ENCODE results near the gene CPSF4. TPM values are rescaled to one million over a fixed set of nuclear protein-coding genes. Genes with fewer than 3 reads are reported as not detected.

Gene CPSF4
- polyA plus RNA-seq (ENCODE audit: insufficient read length in 4 of 4), result 10 to 100 TPM; 24.0 to 42.7 (median 29.2) TPM

DNA sequence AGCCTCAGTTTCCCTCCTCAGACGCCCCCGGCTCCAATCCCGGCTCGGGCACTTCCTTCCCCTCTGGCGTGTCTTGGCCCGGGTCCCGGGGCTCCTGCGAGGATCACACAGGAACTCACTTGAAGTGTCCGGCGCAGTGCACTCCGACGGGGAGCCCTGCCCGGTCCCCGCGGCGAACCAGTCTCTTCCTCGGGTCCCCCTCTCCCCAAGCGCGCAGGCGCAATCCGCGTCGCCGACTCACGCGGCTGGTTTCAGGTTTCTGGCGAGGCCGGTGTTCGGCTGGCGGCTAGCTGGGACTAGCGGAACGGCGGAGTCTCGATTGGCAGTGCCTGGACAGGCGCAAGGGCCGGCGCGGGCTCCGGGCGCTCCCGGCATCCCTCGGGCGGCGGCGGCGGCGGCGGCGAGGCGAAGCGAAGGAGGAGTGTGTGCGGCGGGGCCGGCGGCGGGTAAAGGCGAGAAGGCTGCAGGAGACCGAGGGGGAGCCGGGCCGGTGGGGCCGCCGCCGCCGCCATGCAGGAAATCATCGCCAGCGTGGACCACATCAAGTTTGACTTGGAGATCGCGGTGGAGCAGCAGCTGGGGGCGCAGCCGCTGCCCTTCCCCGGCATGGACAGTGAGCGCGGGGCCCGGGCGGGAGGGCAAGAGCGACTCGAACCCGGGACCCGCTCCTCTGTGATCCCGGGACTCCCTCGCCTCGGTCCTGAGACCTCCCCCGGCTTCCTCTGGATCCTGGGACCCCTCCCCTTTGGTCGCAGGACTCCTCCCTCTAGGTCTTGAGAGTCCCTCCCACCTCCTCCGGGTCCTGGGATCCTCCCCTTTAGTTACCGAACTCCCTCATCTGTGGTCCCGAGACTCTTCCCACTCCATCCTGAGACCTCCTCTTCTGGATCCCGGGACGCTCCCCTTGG, at the start of gene CPSF4, which contains the start of gene PTCD1:
CPSF4 (plus strand) TSS at position 371 of the 908 bp plus-strand sequence; CDS start at position 511, 140 bp downstream.
PTCD1 (minus strand) TSS at position 226 of the 908 bp plus-strand sequence. CDS start 3,556 bp downstream, outside the sequence.
- DNase-seq (ENCODE audit: low read depth in 4 of 4, low spot score in 3 of 4), result peak; percentile 80 to 91 (median 85)

DNA sequence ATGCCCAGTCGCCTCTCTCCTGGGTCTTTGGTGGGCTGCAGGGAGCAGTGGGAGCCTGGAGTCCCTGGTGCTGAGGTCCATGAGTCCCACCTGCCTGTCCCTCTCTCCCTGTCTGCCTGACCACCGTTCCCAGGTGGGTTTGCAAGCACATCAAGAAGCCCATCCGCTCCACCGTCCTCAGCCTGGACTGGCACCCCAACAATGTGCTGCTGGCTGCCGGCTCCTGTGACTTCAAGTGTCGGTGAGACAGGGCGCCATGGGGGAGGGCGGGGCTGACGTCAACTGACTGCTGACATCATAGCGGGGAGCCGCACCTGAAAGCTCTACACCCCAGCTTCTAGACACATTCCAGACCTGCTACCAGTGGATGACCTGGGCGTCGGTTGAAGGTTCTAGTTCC, 49.0 kb upstream of the CPSF4 start:
- DNase-seq (ENCODE audit: low read depth in 4 of 4, low spot score in 3 of 4), result no peak

DNA sequence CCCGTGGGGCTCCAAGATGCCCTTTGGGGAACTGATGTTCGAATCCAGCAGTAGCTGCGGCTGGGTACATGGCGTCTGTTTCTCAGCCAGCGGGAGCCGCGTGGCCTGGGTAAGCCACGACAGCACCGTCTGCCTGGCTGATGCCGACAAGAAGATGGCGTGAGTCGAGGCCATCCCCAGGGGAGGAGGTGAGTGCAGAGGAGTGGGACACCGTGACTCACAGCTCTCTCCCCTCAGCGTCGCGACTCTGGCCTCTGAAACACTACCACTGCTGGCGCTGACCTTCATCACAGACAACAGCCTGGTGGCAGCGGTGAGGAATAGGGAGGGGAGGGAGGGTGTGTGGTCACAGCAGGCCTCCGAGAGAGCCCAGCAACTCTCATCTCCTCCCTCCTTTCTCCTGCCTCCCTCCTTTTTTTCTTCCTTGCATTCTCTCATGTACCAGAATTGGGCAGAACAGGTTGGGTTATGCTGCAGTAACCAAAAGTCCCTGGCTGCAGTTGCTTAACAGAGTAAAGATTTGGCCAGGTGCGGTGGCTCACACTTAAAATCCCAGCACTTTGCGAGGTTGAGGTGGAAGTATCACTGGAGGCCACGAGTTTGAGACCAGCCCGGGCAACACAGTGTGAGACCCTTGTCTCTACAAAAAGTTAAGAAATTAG, 47.7 kb upstream of the CPSF4 start:
- no peak for DNase-seq (ENCODE audit: low read depth in 4 of 4, low spot score in 3 of 4)

DNA sequence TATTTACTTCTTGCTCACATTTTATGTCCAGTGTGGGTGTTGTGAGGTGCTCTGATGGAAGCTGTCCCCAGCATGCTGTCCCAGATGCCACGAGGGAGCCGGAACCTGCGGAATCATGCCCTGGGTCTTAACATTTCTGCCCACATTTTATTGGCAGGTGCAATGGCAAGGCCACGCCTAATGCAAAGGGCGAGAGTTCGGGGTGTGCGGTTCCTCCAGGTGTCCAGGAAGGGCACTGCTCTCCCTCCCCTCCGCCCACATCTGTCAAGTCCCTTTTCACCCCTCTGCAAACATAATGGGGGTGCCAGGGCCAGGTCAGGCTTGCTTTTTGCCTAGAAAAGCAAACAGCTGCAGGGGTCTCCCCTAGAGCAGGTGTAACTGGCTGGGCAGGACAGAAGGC, 46.7 kb upstream of the CPSF4 start:
- no peak for DNase-seq (ENCODE audit: low read depth in 4 of 4, low spot score in 3 of 4)

DNA sequence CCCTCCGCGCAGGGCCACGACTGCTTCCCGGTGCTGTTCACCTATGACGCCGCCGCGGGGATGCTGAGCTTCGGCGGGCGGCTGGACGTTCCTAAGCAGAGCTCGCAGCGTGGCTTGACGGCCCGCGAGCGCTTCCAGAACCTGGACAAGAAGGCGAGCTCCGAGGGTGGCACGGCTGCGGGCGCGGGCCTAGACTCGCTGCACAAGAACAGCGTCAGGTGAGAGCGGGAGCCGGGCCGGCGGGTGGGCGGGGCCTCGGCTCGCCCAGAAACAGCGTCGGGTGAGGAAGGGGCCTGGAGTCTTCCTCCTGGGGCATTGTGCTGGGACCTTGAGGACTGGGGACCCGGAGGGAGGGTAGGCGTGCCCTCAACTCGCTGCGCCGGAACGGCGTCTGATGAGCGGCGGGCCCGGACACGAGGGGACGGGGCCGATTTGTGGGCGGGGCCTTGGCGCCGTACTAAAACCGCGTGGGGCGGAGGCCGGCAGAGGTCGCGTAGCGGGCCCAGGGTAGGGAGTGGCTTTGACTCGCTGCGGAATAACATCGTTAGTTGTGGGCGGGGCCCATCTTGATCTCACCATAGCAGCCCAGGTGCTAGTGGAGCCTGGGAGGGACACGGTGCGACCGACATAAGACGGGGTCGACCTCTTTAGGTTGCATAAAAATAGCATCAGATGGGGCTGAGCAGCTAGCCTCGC, 45.9 kb upstream of the CPSF4 start:
- DNase-seq (ENCODE audit: low read depth in 4 of 4, low spot score in 3 of 4), result no peak

DNA sequence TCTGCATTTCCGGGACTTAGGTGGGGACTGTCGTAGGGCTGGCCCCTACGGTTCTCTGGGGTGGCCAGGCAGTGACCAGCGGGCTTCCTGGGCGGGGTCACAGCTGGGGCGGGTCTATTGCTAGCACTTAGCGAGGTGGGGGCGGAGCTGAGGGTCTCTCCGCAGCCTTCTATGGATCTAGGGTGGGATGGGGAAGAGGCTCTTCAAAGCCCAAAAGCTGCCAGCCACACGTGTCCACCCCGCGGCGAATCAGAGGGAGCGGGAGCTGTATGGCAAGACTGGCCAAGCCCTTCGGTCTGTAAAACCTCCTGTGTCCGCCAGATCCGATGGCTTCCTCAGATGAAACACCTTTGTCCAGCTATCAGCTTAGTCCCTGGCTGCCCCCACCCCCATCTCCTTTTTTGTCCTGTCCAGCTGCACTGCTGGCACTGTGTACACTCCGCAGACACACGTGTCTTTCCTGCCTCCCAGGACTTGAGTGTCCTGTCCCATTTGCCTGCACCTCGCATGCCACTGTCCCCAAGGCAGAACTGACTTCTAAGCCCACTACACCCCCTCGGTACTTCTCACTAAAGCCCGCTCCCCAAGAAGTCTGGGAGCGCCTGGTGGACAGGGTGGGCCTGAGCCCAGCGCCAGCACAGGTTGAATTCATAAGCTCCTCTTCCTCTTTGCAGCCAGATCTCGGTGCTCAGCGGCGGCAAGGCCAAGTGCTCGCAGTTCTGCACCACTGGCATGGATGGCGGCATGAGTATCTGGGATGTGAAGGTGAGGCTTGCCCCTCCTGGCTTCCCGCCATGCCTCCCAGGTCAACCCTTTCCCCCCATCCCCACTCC, 45.2 kb upstream of the CPSF4 start:
- no peak for DNase-seq (ENCODE audit: low read depth in 4 of 4, low spot score in 3 of 4)

DNA sequence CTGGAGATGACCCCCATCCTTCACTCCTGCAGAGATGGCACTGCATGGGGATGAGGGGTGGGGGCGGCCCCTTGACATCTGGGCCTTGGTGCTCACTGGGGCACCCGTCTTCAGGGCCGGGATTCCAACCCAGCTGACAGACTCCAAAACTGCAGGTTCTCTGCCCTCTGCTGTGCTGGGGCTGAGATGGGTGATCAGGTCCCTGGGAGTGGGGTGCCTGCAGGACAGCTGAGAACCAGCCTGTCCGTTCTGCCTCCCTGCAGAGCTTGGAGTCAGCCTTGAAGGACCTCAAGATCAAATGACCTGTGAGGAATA, 44.6 kb upstream of the CPSF4 start:
- no peak for DNase-seq (ENCODE audit: low read depth in 4 of 4, low spot score in 3 of 4)

DNA sequence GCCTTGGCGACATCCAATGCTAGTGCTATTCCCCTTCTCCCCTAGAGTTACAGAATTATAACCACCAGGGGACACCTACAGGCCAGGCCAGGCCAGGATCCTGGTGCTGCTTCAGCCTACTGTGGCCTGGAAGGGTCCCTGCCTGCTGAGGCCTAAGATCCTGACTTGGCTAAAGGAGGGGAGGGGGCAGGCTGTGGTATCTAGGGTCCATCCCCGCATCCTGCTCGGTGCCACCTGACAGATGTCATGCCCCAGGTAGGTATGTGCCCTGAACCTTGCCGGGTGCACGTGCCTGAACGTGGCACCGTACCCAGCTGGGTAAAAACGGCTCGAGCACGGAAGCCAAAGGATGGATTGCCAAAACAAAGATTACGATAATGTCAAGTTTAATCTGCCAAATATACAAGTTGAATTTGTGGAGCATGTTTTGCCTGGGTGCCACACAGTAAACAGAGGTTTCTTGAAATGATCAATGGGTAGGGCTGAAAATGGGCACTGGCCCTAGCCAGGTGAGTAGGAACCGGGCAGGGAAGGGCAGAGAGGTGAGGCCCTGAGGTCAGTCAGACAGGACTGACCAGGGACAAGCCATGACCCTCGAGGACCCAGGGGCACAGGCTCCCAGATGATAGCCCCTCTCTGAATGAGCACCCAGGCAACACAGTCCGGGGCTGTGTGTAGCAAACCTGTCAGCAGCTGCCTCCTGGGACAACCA, 43.0 kb upstream of the CPSF4 start:
- DNase-seq (ENCODE audit: low read depth in 4 of 4, low spot score in 3 of 4), result no peak

DNA sequence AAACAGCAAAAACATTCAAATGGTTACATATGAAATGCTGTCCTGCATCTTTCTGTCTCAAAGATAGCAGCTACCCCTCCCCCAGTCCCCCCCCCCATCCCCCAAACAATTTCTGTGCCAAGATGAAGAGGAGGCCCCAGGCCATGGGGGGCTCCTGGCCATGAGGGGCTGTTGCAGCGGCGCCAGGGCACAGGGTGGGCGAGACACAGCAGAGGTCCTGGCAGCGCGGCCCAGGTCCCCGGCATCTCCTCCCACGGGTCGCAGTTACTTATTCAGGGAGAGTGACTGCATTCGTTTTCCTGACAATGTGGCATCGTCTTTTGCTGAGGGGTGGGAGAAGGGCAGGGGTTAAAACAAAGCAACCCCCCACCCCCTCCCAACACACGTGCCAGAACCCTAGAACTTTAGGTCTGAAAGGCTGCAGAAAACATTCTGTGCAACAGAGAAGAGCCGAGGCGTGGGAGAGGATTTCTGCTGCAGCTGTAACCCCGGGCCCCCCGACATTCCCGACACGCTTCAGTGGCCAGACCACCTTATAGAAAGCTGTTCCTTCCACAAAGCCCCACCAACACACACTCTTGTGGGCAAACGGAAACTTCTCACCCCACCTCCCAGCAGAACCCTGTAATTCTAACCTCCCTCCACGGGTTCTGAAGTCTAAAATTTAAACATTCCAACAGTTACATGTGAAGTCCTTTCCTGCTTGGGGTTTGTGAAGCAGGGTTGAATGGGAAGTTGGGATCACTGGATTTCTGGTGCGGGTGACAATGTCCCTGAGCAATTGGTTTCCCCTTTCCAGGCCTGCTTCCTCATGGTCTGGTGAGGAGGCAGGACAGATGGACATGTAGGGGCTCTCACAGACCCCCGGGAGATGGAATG, 42.1 kb upstream of the CPSF4 start:
- no peak for DNase-seq (ENCODE audit: low read depth in 4 of 4, low spot score in 3 of 4)

DNA sequence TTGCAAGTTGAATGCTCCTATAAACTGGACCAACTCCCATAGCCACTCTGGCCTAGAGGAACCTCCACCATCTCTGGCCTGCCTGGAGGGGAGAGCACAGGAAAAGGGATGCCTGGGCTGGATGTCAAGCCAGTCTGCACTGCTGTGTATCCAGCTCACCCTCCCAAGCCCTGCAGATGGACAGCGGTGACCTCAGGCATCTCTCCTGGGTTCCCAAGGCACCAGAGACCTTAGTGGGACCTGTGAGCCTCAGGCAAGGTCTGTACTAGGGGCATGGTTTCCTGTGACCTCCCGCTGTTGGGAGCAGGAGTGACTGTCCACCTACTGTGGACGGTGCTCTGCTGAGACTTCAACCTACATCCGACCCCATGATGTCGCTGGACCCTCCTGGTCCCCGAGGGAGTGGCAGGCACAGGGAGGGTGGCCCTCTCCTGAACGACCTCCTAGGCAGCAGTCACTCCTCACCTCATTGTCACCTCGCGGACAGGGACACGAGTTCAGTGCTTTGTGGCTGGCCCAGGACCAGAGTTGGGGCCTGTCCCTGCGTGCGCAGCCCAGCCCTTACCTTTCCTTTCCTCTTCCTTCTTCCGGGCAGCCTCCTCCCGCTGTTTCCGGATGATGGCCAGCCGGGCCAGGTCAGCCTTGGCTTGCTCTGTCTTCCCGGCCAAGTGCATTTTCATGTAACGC, 41.3 kb upstream of the CPSF4 start:
- DNase-seq (ENCODE audit: low read depth in 4 of 4, low spot score in 3 of 4), result no peak

DNA sequence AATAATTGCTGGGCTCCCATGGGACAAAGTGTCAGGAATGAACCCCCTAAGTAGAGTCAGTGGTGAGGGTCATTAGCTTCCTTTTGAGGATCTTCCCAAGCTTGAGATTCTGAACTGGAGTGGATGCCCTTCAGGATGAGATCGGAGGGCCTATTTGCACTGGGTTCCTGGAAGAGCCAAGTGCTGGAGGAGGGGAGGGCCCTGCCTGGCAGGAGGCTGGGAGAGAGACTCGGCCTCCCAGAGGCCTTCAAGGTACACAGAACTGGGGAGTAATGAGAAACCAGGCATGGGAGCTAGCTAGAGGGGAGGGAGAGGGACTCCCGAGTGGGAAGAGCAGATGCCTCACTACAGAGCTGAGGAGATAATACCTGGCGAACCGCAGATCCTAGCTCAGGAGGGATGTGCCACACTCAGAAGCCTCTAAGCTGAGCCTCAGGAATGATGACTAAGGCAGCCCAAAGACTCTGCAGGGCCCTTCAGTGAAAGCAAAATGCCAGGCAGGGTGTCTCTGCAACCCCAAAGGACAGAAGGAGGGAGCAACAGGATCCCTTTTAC, 39.8 kb upstream of the CPSF4 start:
- DNase-seq (ENCODE audit: low read depth in 4 of 4, low spot score in 3 of 4), result no peak

DNA sequence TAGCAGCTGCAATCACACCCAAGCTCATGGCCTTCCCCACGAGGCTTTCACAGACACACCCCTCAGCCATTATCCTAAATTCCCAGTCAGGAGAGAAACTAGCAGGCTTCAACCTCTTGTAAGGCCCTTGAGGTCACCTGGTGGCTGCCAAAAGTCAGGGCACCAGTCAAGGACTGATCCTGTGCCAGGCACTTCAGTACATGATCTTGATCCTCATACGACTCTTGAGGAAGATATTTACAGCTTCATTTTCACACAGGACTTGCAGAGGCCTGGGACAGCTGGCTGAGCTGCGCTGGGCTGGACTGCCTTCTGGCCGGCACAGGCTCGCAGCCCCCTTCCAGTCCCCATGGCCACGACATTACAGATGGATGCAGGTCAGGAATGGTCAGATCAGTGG, 39.1 kb upstream of the CPSF4 start:
- no peak for DNase-seq (ENCODE audit: low read depth in 4 of 4, low spot score in 3 of 4)

DNA sequence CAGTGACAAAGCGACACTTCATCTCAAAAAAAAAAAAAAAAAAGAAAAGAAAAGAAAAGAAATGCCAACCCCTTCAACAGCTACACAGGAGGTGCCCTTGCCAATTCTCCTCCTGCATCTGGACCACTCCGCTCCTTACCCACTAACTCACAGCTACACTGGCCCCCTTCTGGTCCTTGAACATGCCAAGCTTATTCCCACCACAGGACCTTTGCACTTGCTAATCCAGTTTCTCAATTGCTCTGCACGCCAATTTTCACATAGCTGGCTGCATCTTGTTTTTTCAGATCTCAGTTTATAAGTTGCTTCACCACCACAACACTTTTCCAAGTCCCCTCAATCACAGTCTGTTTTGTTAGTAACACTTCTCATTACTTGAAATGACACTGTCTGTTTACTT, 35.9 kb upstream of the CPSF4 start:
- DNase-seq (ENCODE audit: low read depth in 4 of 4, low spot score in 3 of 4), result no peak

DNA sequence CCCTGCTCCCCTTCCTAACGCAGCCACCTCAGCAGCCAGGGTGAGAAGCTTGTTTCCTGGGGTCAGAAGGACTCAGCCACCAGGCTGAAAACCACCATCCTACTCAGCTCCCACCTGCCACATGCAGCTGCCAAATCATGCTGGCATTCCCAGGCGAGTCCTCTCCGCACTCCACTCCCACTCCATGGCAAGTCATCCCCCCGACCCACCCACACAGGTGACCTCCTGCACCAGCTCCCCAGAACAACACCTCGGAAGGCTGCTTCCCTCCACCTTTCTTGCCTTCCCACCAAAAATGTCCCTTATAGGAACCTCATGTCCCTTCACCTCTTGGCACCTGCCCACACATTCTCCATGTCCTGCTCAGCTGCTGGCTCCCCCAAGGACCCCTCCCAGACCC, 35.0 kb upstream of the CPSF4 start:
- no peak for DNase-seq (ENCODE audit: low read depth in 4 of 4, low spot score in 3 of 4)

DNA sequence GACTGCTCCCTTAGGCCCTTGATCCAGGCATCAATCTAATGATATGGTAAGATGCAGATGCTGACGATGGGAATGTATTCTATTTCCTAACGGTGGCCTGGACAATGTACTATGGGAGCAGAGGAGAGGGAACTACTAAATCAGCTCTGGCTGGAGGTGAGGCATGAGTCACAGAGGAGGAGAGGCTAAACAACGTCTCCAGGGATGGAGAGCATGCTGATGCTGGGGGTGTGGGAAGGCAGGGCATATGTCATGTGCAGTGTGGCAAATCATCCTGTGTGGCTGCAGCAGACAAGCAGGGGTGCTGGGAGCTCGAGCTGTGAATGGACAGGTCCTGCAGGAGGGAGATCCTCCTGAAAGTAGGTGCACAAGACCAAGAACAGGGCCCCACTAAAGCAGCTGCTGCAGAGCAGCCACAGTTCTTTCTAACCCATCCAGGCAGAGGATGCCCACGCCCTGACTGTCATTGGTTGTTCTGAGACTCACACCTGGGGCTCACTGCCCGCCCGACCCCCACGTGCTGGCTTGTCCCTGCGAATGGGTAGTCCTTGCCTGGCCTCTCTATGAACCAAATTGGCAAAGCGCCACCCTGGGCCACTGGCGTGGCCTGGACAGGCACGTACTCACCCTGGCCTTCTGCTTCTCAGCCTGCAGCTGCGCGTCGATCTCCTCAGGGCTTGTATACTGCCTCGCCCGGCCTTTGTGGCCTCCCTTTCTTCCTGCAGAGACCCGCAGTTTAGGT, 34.3 kb upstream of the CPSF4 start:
- no peak for DNase-seq (ENCODE audit: low read depth in 4 of 4, low spot score in 3 of 4)

DNA sequence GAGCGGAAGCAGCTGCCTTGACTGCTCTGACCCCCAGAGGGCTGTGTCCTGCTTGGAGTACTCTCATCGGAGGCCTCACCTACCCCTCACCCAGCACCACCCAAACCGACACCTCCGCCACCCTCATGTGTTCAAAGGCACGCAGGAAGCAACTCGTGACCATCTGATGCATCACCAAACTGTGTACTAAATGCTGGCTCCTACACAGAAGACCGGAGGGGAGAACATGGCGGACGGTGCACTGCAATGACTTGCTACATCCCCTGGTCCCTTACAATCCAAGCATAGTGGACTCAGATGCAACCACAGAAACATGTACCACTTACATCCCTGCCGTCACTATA, 33.8 kb upstream of the CPSF4 start:
- DNase-seq (ENCODE audit: low read depth in 4 of 4, low spot score in 3 of 4), result no peak

DNA sequence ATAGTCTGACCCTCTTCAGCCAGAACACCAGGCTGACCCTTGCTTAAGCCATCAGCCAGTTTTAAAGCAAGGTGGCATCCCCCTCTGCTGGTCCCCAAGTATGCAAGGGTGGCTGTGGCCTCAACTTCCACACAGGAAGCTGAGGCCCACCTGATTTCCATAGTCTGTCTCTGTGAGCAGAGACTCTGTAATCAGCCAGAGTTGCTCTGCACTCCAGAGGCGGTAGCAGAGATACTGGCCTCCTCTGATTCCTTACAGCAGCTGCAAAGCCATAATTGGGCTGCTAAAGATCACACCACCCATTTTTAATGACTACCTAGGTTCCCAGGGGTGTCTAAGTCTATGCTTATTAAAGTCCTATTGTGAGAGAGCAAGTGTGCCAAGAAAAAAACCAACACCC, 32.2 kb upstream of the CPSF4 start:
- DNase-seq (ENCODE audit: low read depth in 4 of 4, low spot score in 3 of 4), result no peak

Measured in left renal pelvis (tissue), 4 donors.